Measurements from ENCODE around the gene KCNMA1.

Gene KCNMA1

DNA sequence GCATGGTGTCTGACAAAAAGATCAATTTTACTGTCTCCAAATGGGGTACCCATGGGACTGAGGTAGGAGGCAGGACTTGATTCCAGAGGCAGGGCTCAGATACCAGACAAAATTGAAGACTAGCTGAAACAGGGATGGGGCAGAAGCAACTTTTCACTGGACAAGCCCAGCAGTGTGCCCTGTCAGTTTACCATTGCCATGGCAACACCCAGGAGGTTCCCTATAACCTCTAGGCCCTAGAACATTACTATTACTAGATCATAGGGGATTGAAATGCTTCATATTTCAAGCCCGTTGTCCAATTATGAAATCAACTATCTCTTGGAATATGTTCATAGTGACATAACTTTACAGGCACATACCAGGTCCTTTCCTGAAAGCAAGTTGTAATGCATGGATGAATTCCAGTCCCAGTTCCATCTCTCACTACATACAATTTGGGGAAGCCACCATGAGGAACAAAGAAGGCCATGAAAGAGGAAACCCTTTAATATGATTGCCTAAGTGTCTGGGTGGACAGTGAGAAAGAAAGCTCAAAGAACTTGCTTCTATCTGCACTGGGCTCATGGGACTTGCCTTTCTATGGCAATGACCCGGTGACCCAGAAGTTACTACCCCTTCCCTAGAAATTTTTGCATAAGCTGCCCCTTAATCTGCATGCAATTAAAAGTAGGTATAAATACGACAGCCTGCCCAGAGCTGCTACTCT lies 557.9 kb downstream of the KCNMA1 start:
- TF ChIP-seq, protein P1, sequence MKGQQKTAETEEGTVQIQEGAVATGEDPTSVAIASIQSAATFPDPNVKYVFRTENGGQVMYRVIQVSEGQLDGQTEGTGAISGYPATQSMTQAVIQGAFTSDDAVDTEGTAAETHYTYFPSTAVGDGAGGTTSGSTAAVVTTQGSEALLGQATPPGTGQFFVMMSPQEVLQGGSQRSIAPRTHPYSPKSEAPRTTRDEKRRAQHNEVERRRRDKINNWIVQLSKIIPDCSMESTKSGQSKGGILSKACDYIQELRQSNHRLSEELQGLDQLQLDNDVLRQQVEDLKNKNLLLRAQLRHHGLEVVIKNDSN (IDR thresholded peaks at IDR 0.05), result no peak
- TF ChIP-seq EGR1 (IDR thresholded peaks at IDR 0.05) (no peak), FOXM1 (IDR thresholded peaks at IDR 0.05; ENCODE audit: borderline replicate concordance, low read depth) (no peak), MAX (IDR thresholded peaks at IDR 0.05) (no peak), CEBPB (IDR thresholded peaks at IDR 0.05) (no peak), NFIC (IDR thresholded peaks at IDR 0.05) (no peak), RAD21 (IDR thresholded peaks at IDR 0.05; ENCODE audit: low read depth) (no peak), CREB1 (IDR thresholded peaks at IDR 0.05; ENCODE audit: low read depth) (no peak), TAF1 (IDR thresholded peaks at IDR 0.05; ENCODE audit: low read depth) (no peak)

DNA sequence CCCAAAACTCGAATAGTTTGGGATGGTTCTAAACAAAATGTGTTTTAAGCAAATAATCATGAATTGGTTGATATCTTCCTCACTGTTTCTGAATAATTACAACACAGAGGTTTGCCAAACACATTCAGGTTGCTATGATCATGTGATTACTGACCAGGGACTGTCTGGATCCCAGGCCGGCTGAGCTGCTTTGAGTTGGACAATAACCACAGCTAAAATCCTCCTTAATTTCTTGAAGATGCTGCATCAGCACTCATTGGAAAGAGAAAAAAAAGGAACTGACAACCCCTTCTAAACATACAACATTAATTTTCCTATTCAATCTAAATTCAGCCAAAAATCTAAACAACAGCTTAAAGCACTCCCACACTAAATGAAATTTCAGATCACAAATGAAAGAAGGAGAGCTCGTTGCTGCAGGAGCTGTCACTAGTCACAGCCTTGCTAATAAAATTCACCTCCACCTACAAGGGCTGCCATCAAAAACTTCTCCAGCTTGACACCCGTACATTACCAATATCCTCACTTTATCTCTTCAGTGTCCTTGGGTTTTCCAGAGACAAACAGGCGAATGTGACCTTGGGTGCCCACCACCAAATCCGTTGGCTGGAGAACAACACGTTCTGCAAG lies 560.2 kb downstream of the KCNMA1 start:
- TF ChIP-seq ZBTB7A (IDR thresholded peaks at IDR 0.05; ENCODE audit: low read depth), result no peak
- no peak for TF ChIP-seq RAD21 (IDR thresholded peaks at IDR 0.05; ENCODE audit: low read depth)
- TF ChIP-seq CEBPB (IDR thresholded peaks at IDR 0.05), result no peak
- TF ChIP-seq, protein P1 (IDR thresholded peaks at IDR 0.05), result no peak

DNA sequence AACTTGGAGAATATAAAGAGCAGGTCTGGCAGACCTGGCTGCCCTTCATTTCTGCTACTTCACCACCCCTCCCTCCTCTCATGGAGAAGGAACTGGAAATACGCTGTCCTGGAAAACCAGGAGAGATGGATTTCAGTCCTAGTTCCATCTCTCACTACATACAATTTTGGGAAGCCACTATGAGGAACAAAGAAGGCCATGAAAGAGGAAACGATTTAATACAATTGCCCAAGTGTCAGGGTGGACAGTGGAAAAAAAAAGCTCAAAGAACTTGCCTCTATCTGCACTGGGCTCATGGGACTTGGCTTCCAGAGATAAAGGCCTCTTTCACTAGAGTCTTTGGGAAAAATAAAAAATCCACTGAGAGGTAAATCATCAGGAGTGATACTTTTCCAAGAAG lies 561.7 kb downstream of the KCNMA1 start:
- TF ChIP-seq MAX (IDR thresholded peaks at IDR 0.05), result no peak
- no peak for TF ChIP-seq EP300 (IDR thresholded peaks at IDR 0.05; ENCODE audit: borderline replicate concordance)
- no peak for TF ChIP-seq RAD21 (IDR thresholded peaks at IDR 0.05; ENCODE audit: low read depth)
- TF ChIP-seq NFIC (IDR thresholded peaks at IDR 0.05), result no peak
- no peak for TF ChIP-seq TAF1 (IDR thresholded peaks at IDR 0.05; ENCODE audit: low read depth)
- no peak for TF ChIP-seq ZBTB7A (IDR thresholded peaks at IDR 0.05; ENCODE audit: low read depth)
- no peak for TF ChIP-seq YY1 (IDR thresholded peaks at IDR 0.05; ENCODE audit: low read depth)
- no peak for TF ChIP-seq EGR1 (IDR thresholded peaks at IDR 0.05)
- no peak for TF ChIP-seq TEAD4 (IDR thresholded peaks at IDR 0.05)
- TF ChIP-seq, protein P1 (IDR thresholded peaks at IDR 0.05), result no peak
- TF ChIP-seq TCF12 (IDR thresholded peaks at IDR 0.05; ENCODE audit: low read depth), result no peak

DNA sequence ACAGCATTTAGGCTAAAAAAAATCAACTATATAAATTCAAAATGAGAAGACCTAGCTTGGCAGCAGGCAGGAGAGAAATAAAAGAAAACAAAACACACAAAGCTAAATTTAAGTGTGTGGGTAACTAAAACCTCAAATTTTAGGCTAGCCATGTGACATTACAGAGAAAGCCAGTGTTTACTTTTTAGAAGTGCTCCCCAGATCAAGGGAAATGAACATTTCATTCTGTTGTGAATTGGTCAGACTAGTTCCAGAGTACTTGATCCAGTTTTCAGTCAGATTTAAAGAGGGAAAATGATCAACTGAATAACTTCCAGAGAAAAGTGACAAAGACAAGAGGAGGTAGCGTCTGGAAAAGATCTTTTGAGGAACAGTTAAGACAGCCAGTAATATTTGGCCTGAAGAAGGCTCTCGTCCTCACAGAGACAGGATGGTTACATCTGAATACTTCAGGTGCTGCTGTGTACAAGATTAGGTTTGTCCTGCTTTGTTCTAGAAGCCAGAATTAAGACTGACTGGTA lies 563.4 kb downstream of the KCNMA1 start:
- no peak for TF ChIP-seq TEAD4 (IDR thresholded peaks at IDR 0.05)
- no peak for TF ChIP-seq NFIC (IDR thresholded peaks at IDR 0.05)
- TF ChIP-seq TCF12 (IDR thresholded peaks at IDR 0.05; ENCODE audit: low read depth), result no peak
- TF ChIP-seq CREB1 (IDR thresholded peaks at IDR 0.05; ENCODE audit: low read depth), result no peak
- TF ChIP-seq YY1 (IDR thresholded peaks at IDR 0.05; ENCODE audit: low read depth), result no peak
- no peak for TF ChIP-seq FOXM1 (IDR thresholded peaks at IDR 0.05; ENCODE audit: borderline replicate concordance, low read depth)
- TF ChIP-seq CEBPB (IDR thresholded peaks at IDR 0.05), result no peak
- TF ChIP-seq TAF1 (IDR thresholded peaks at IDR 0.05; ENCODE audit: low read depth), result no peak
- no peak for TF ChIP-seq REST (IDR thresholded peaks at IDR 0.05; ENCODE audit: low read depth)
- TF ChIP-seq ZBTB7A (IDR thresholded peaks at IDR 0.05; ENCODE audit: low read depth), result no peak
- TF ChIP-seq EGR1 (IDR thresholded peaks at IDR 0.05), result no peak
- TF ChIP-seq EP300 (IDR thresholded peaks at IDR 0.05; ENCODE audit: borderline replicate concordance), result no peak
- no peak for TF ChIP-seq MAX (IDR thresholded peaks at IDR 0.05)

DNA sequence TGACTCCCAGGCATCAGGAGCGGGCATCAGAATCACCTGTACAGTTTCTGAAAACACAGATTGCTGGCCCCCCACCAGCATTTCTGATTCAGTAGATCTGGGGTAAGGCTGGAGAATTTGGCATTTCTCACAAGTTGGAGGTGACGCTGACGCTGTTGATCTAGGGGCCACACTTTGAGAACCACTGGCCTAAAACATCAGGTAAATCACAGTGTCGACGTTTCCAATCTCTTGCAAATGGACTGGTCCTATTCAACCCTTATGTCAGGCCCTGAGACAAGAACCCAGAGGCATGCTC lies 564.0 kb downstream of the KCNMA1 start:
- TF ChIP-seq YY1 (IDR thresholded peaks at IDR 0.05; ENCODE audit: low read depth) (no peak), MAX (IDR thresholded peaks at IDR 0.05) (no peak), EP300 (IDR thresholded peaks at IDR 0.05; ENCODE audit: borderline replicate concordance) (no peak), CEBPB (IDR thresholded peaks at IDR 0.05) (no peak), REST (IDR thresholded peaks at IDR 0.05; ENCODE audit: low read depth) (no peak), RAD21 (IDR thresholded peaks at IDR 0.05; ENCODE audit: low read depth) (no peak), TAF1 (IDR thresholded peaks at IDR 0.05; ENCODE audit: low read depth) (no peak), FOXM1 (IDR thresholded peaks at IDR 0.05; ENCODE audit: borderline replicate concordance, low read depth) (no peak), CREB1 (IDR thresholded peaks at IDR 0.05; ENCODE audit: low read depth) (no peak), ZBTB7A (IDR thresholded peaks at IDR 0.05; ENCODE audit: low read depth) (no peak), NFIC (IDR thresholded peaks at IDR 0.05) (no peak), TCF12 (IDR thresholded peaks at IDR 0.05; ENCODE audit: low read depth) (no peak), TEAD4 (IDR thresholded peaks at IDR 0.05) (no peak), EGR1 (IDR thresholded peaks at IDR 0.05) (no peak)
- TF ChIP-seq, protein P1 (IDR thresholded peaks at IDR 0.05), result no peak

Data from Ishikawa (cell line).